GM12872 (cell line): ENCODE results near the gene RPS8.

Experiments used
- CTCF ChIP-seq: IDR thresholded peaks from 3 replicates; pipeline ENCODE4 v1.5.1; 2011; ENCODE audit warnings: low read depth, mild to moderate bottlenecking, low read length, moderate library complexity; ENCODE audit not compliant: insufficient read depth

Gene RPS8

GRCh38 chr1:44743211-44743610, 32.1 kb upstream of the RPS8 start:
- no peak for TF ChIP-seq CTCF

- TF ChIP-seq CTCF, result peak; percentile 15; the same call in 1 of the 3 replicates
These were observed 27.5 kb upstream of the RPS8 start for GRCh38 chr1:44747878-44748277.

- no peak for TF ChIP-seq CTCF
These were observed 17.9 kb upstream of the RPS8 start for GRCh38 chr1:44757420-44757819.

- no peak for TF ChIP-seq CTCF
These were observed 16.3 kb upstream of the RPS8 start for GRCh38 chr1:44759077-44759476.

GRCh38 chr1:44760876-44761275, 14.5 kb upstream of the RPS8 start:
- TF ChIP-seq CTCF, result no peak

- no peak for TF ChIP-seq CTCF
These were observed 790 bp downstream of the RPS8 start for GRCh38 chr1:44775930-44776729.

- TF ChIP-seq CTCF, result no peak
These were observed 1.4 kb downstream of the RPS8 start for GRCh38 chr1:44776730-44777068.
